HUDEP-2 (cell line): ENCODE measurements around the gene ANKS3.
A peak's percentile ranks its signal among the peaks of the same experiment; 100 is the strongest.

Experiments
- DNase-seq, 76 experiments: peaks; one replicate each; lab custom pipeline; 2025; ENCODE audit not compliant: unreplicated experiment in 76 of 76; lab: John Stamatoyannopoulos, UW

The ANKS3 gene, protein sequence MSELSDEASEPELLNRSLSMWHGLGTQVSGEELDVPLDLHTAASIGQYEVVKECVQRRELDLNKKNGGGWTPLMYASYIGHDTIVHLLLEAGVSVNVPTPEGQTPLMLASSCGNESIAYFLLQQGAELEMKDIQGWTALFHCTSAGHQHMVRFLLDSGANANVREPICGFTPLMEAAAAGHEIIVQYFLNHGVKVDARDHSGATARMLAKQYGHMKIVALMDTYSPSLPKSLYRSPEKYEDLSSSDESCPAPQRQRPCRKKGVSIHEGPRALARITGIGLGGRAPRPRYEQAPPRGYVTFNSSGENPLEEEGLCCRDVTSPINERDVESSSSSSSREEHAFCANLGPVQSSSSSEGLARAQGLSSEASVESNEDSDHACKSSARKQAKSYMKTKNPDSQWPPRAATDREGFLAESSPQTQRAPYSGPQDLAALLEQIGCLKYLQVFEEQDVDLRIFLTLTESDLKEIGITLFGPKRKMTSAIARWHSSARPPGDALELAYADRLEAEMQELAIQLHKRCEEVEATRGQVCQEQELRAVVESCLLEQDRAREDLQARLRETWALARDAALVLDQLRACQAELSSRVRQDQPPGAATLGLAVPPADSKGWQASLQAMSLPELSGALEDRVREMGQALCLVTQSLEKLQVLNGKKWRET

GRCh38 chr16:4734063-4734729 is at the start of gene ANKS3, which contains the start of gene DNAAF8:
Gene ANKS3 (minus strand): TSS chr16:4734271. CDS start chr16:4730149, 4,122 bp downstream.
Gene DNAAF8 (plus strand): TSS chr16:4734537. CDS start chr16:4736515, 1,978 bp downstream.
- DNase-seq: peak in 75 of 76 experiments; percentile 41 to 96 (median 88)

GRCh38 chr16:4783251-4783950 is 49.3 kb upstream of the ANKS3 start:
- no peak for DNase-seq

DNA sequence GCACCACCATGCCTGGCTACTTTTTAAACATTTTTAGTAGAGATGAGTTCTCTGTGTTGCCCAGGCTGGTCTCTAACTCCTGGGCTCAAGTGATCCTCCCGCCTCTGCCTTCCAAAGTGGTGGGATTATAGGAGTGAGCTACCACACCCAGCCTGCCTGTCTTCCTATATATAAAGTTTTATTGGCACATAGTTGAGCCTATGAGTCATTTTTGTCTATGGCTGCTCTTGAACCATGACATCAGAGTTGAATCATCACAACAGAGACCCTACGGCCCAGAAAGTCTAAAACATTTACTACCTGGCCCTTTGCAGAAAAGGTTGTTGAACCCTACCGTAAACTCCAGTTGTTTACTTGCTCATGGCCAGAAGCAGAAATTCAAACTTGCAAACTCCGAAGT is 46.2 kb upstream of the ANKS3 start:
- DNase-seq: no peak

DNA sequence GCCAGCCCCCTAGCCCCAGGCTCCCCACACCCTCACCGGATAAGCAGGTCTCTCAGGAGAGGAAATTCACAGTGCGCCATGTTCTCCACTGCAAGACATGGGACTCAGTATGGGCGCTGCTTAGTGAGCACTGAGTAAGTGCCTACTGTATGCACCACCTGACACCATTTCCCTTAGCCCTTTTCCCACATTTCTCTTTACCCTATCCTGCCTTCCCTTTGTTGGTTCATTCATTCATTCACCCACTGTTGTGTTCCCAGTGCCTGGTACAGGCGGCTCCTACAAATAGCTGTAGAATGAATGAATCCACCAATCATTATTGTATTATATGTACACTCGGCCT is 44.0 kb upstream of the ANKS3 start:
- DNase-seq: no peak

GRCh38 chr16:4777339-4778049 is 43.4 kb upstream of the ANKS3 start:
- DNase-seq: no peak

- DNase-seq: no peak
Observed at GRCh38 chr16:4776141-4776705, 42.2 kb upstream of the ANKS3 start.

DNA sequence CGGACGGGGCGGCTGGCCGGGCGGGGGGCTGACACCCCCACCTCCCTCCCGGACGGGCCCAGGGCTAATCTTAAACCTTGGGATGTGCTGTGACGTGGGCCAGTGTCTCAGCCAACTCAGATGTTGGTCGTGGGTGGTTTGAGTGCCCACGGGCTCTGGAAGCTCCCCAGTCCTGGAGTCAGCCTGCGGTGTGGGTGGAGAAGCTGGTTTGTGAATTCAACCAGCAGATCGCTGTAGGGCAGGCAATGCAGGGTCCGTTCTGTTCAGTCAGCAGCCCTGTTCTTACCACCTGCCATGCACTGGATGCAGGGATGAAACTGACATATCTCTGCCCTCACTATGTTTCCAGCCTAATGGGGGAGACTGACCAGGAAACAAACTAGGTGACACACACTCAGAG is 40.9 kb upstream of the ANKS3 start:
- DNase-seq: no peak

DNA sequence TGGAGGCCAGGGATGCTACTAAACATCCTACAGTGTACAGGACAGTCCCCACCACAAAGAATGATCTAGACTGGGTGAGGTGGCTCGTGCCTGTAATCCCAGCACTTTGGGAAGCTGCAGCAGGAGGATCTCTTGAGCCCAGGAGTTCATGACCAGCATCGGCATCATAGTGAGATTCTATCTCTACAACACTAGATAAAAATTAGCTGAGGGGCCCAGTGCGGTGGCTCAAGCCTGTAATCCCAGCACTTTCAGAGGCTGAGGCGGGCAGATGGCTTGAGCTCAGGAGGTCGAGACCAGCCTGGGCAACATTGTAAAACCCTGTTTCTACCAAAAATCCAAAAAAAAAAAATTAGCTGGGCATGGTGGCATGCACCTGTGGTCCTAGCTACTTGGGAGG is 38.3 kb upstream of the ANKS3 start:
- no peak for DNase-seq

DNA sequence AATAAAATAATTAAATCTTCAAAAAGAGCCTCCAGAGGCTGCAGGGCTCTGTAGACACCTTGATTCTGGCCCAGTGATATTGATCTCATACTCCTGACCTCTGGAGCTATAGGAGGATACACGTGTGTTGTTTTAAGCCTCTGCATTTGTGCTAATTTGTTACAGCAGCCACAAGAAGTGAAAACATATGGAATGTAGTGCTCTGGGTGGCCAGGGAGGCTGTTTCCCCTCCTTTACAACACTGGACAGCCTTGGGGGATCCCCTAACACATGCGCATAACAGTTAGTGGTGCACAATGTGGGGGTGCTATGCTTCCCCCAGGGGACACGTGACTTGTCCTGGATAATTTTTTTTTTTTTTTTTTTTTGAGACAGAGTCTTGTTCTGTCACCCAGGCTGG is 37.6 kb upstream of the ANKS3 start:
- no peak for DNase-seq

DNA sequence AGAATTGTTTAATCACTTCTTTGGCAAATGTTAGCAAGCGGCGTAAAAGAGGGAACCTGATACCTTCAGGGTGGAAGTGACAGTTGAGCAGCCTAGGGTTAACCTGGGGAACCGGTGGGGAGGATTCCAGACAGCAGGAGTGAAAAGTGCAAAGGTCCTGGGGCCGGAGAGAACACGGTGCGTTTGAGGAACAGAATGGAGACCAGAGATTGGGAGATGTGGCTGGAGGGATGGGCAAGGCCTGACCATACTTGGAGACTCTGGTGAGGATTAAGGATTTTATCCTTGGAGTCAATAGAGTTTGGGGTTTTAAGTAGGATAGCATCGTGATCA is 35.2 kb upstream of the ANKS3 start:
- DNase-seq: no peak

DNA sequence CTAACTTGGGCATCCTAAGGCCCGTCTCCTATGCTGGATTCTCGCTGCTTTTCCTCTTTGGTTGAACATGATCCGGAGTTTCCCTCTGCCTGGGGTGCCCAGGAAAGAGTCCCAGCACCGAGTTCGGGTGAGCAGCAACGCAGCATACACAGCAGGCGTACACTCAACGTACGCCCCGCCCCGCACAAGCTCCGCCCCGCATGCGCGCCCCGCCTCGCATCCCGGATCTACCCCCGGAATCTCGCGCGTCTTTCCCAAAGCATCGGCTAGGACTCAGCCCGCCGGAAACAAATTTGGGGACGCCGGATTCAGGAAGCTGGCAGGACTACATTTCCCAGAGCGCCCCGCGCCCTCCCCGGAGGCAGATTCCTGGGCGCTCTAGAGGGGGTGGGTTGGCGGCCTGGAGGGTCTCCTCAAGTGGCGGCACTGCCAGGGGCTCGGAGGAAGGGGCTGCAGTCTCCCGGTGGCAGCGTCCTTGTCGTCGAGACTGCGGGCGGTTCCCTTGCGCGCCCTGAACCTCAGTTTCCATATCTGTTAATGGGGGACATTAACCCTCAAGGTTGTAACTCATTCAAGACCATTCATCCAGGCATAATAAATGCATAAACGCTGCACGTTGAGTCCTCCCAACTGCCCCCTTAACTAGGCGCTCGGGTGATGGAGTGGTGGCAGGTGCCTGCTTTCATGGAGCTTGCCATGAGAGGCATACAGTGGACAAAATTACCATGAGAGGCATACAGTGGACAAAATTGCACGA is 34.7 kb upstream of the ANKS3 start:
- peak in 75 of 76 experiments; percentile 26 to 92 (median 81) for DNase-seq

DNA sequence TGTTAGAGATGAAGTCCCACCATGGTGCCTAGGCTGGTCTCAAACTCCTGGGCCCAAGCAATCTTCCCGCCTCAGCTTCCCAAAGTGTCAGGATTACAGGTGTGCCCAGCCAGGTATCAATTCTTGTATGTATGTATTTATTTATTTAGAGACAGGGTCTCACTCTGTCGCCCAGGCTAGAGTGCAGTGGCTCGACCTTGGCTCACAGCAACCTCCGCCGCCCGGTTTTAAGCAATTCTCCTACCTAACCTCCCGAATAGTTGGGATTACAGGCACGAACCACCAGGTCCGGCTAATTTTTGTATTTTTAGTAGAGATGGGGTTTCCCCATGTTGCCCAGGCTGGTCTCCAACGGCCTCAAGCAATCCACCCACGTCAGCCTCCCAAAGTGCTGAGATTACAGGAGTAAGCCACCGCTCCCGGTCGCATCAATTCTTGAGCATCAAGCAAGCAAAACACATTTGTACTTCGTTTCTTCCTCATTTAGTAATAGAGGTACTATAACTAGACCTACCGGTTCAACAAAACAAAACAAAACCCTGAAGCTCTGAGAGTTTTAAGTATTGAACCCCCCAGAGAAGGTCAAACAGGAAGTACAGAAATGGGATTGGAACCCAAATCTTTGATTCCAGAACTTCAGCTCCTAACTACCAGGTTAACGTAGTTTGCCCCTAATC is 33.9 kb upstream of the ANKS3 start:
- no peak for DNase-seq

- DNase-seq: peak in 75 of 76 experiments; percentile 72 to 98 (median 94)
Observed at GRCh38 chr16:4766875-4767628, 33.0 kb upstream of the ANKS3 start, which contains the start of gene ZNF500. Gene ZNF500 (minus strand): TSS chr16:4767162. CDS start chr16:4765978, 1,184 bp downstream.

DNA sequence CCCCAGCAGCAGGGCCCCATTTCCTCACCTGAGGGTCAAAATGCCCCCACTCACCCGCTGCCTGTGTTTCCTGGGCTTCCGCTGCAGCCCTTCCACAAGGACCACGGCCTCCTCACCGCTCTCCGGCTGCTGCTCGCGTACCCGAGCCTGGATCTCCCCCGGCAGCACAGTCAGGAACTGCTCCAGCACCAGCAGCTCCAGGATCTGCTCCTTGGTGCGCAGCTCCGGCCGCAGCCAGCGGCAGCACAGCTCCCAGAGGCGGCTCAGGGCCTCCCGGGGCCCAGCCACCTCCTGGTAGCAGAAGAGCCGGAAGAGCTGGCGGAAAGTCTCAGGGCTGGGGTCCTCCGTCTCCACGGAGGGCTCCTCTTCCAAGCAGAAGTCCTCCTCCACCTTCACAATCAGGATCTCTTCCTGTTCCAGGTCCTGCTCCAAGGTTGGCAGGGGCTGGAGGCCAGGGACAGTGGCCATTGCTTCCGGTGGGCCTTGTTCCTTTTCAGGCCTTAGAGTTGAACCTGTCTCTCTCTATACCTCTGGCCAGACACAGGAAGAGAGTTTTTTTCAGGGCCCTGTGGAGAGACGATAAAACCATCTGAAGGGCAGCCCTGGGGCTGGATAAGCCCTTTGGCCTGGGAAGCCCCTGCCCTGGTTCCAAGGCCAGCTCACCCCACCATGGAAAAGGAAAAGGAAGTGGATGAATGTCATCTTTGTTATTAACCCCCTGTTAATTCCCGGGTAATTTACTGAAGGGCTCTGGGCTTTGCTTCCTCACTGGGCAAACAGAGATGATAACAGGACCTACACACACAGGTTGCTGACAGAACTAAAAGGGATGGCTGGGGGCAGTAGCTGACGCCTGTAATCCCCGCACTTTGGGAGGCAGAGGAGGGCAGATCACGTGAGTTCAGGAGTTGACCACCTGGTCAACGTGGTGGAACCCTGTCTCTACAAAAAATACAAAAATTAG is 31.7 kb upstream of the ANKS3 start:
- no peak for DNase-seq

GRCh38 chr16:4763791-4764190 is 29.7 kb upstream of the ANKS3 start:
- DNase-seq: no peak

- no peak for DNase-seq
Observed at GRCh38 chr16:4762205-4762604, 28.1 kb upstream of the ANKS3 start.
